ENCODE data around the gene EPHB6.
A peak's percentile ranks its signal among the peaks of the same experiment; 100 is the strongest.

EPHB6 gene, protein sequence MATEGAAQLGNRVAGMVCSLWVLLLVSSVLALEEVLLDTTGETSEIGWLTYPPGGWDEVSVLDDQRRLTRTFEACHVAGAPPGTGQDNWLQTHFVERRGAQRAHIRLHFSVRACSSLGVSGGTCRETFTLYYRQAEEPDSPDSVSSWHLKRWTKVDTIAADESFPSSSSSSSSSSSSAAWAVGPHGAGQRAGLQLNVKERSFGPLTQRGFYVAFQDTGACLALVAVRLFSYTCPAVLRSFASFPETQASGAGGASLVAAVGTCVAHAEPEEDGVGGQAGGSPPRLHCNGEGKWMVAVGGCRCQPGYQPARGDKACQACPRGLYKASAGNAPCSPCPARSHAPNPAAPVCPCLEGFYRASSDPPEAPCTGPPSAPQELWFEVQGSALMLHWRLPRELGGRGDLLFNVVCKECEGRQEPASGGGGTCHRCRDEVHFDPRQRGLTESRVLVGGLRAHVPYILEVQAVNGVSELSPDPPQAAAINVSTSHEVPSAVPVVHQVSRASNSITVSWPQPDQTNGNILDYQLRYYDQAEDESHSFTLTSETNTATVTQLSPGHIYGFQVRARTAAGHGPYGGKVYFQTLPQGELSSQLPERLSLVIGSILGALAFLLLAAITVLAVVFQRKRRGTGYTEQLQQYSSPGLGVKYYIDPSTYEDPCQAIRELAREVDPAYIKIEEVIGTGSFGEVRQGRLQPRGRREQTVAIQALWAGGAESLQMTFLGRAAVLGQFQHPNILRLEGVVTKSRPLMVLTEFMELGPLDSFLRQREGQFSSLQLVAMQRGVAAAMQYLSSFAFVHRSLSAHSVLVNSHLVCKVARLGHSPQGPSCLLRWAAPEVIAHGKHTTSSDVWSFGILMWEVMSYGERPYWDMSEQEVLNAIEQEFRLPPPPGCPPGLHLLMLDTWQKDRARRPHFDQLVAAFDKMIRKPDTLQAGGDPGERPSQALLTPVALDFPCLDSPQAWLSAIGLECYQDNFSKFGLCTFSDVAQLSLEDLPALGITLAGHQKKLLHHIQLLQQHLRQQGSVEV

DNA sequence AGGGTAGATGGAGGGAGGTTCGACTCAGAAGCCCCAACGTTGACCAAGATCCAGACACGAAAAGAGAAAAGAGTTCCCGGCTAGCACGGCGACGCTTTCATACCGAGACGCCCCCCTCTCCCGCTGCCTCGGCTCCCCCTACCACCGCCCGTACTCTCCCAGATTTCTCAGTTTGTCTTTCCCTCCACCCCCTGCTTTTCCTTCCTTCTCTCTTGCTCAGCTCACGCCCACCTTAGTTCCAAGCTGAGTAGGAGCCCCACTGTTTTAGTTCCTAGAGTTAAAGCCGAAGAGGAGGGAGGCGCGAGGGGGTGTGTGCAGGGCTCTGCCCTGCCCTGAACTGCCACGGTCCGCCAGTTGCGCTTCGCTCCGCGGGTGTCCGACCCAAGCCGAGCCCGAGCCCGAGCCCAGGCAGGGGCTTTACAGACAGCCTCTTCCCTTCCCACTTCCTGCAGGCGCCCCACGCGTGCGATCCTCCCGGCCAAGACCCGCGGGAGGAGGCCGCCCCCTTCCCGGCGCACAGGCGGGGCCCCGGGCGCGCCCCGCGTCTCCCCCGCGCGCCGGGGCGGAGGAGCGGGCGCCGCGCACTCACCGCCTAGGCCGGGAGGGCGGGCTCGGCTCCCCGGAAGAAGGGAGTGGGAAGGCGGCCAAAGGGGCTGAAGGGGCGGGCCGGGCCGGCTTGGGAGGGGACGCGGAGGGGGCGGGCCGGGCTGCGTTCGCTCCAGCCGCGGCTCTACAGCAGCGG is at the start of gene EPHB6:
TSS of gene EPHB6 (plus strand) at position 705 of the 742 bp plus-strand sequence. CDS start 8,152 bp downstream, outside the sequence.
- peak; percentile 78 for DNase-seq

DNA sequence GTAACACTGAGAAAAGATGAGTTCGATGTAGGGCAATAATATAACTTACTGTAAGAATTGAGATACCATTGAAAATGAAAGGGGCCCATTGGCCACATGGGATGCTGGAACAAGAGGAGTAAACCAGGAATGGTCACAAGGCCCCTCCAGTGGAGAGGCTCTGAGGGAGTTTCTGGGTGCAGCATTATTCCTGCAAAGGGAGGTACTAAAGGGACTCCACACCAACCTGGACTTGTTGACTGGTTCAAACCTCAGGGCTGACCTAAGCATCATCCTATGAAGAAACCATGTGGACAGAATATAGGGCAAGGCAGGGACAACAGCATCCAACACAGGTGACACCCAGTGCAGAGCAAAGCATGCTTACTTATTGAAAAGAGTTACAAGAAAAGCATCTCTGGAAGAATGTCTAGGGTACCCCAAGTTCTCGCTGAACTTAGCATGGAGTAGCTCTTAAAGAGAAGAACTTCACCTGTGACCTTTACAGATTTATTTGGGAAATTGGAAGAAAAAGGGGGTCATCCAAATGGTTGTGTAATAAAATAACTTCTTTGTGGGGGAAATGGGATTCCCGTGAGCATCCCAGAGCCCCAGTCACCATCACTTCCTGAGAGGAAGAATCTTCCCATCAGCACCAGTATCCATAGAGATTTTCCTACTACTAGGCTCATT is 49.4 kb upstream of the EPHB6 start:
- DNase-seq = peak; percentile 48

DNA sequence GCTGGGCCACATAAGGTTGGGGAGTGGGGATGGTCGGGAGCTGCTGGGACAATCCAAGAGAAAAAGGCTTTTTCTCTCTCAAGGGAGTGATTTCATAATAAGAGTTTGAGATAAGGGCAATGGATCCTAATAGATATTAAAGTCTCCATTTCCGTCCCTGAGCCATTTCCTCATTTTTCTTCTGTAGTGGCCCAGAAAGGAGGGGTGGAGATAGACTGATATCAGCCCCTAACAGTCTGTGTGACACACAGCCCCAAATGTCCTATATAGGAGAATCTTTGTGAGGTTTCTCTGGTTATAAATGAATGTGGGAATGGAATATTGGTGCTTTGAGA is 48.9 kb upstream of the EPHB6 start:
- DNase-seq = no peak

DNA sequence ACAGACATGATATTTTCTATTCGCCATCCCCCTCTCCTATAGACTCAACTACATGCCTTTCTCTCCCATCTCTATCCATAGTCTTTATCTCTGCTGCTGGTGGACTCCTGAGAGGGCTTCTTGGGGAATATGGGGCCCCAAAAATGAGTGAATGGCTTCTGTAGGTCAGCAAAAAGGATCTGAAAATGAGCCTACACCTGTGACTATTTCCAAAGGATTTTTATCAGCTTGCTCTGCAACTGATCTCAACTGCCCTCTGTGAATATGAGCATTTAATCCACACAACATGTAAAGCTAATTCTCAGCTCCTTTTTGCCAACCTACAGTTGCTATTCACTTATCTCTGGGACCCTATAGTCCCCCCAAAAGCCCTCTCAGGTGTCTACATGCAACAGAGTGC is 47.9 kb upstream of the EPHB6 start:
- no peak for DNase-seq

DNA sequence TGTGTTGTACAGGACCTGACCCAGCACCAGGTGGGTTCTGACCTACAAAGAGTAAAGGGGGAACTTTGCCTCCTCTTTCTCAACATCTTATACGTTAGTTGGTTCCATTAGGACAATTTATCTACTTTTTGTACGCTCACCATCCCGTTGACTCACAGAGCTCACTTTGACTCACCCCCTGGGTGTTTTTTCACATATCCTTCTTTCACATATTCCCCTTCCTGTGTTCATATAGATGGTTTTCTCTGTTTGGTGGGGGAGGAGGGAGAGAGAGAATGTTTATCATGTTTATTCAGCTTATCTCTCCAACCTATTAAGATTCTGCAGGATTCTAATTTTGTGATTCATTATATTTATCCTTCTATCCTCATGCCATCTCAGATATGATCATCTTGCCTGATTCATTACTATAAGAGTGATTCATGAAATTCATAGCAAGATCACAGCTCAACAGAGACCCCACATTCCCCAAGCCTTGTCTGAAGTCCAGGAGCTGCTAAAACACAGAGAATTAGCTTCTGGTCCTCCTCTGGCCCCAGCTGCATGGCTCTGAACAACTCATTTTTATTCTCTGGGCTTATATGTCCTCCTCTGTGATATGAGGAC is 46.9 kb upstream of the EPHB6 start:
- peak; percentile 64 for DNase-seq

DNA sequence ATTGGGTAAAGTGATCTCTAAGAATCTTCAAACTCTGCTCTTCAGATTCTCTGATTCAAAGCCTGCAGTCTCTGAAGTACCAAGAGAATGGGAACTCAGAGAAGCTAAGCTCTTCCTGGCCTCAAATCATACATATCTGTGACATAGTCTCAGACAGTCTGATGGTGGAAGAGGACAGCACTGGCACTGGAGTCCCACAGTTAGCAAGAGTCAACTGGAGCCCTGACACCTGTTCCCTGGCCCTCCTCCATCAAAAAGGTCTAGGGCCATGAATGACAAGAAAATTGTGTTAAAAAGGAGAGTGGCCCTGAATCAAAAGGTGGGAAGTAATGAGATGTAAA is 46.4 kb upstream of the EPHB6 start:
- no peak for DNase-seq

DNA sequence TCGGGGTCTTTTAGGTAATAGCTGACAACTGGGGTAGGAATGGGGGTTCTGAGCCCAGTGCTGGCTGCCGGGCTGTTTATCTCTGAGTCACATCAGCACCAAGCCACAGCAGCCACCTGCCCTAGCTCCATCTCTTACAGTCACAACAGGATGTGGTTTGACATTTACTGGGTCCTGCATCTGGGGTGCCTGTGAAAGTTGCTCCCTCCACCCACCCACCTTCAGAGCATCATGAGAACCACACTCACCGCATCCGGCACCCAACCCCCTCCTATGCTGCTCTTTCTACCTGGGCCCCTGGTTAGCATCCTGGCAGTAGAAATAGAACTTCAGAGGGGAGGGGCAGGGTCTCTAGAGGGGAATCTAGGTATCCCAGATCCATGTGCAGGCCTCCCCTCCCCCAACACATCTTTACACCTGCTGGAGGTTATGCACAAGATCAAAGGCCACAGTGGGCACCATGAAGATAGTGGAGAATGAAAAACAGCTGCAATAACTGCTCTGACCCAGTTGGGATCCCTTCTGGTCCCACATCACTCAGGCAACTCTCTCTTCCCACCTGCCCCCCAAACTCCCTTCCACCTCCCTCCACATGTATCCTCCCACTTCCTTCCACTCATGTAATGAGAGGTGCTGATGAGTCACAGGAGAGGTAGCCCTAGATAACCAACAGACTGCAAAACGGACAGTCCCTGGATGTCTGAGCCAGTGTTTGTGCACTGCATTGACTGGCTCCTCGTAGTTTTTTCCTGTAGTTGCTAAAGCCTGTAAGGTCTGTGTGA is 45.9 kb upstream of the EPHB6 start:
- peak; percentile 91 for DNase-seq

DNA sequence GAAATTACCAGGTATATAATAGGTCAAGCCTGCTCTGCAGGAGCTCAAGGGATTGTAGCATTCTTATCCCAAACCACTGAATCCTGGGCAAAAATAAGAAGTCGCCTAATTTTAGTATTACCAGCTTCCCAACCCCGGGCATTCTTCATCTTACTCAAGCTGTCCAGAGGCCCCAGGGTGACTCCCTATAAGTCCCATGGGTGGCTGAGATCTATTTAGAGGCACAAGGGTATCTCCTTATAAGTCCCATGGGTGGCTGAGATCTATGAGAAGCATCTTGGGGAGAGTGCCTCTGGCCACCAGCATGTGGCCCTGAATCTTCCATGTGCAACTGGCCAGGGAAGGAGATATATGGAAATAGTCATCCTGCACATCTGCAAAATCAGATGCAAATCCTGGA is 45.2 kb upstream of the EPHB6 start:
- peak; percentile 56 for DNase-seq

DNA sequence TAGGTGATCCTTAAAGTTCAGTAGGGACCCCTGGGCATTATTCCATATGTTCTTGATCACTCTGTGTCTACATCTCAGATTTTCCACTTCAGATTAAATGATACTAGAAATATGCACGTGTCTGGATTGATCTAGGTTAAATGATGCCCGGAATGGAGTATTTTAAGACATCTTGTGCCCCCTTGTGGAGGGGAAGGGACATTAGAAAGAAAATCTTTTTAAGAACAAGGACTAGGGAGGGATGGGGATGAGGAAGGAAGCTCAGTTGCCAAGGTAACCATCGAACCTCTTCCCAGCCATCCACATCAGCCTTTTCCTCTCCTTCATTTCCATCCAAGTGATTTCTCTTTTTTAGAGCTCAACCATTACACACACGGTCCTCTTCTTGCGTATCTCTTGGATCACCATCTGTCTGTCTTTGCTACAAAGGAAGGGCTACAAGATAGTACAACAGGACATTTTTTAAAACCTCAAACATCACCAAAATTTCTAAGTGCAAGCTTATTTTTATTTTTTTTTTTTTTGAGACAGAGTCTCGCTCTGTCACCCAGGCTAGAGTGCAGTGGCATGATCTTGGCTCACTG is 43.6 kb upstream of the EPHB6 start:
- DNase-seq = peak; percentile 54

DNA sequence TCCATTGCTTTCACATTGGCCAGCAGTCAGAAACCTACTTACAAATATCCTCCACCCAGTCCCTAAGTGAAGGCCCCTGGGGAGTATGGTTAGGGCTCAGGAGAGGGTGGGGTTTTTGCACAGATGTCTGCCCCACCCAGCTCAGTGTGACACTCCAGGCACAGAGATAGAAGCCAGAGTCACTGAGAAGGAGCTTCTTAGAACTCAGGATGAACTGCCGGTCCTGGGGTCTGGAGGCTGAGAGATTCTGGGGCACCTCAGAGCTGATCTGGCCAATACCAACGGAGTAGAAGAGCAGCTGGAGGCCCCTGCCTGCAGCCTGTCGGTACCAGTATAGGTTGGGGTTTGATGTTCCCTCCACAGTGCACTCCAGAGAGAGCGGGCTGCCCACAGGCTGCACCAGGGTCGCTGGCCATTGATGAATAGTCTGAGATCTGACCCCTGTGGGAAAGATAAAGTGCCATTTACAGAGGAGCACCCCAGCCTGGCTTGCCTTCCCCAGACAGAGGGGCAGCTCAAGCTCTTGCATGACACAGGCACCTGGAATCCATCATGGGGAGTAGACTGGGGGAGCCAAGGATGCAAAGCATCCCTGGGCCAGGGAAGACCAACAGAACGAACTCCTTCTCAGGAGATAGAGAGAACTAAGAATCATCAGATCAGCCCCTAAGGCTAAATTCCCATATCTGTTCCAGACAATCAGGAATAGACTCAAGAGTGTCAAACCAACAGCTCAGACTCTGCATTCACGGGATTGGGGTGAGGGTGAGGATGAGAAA is 42.2 kb upstream of the EPHB6 start:
- DNase-seq = peak; percentile 49

DNA sequence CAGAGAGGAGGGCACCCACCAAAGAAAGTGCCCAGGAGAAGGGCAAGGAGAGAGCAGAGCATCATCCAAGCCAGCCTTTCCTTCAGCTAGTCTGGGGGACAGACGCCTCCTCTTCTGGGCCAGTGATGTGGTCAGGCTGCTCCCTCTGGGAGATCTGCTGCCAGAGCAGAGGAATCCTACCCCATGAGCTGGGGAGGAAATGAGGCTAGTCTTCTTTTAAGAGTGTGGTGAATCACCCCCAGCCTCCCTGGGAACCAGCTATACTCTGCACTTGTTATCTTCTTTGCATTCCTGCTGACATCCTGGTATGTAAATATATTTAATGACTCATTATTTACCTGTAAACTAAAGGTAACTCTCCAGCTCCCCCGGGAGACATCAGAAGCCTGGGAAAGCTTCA is 41.6 kb upstream of the EPHB6 start:
- DNase-seq = peak; percentile 50

DNA sequence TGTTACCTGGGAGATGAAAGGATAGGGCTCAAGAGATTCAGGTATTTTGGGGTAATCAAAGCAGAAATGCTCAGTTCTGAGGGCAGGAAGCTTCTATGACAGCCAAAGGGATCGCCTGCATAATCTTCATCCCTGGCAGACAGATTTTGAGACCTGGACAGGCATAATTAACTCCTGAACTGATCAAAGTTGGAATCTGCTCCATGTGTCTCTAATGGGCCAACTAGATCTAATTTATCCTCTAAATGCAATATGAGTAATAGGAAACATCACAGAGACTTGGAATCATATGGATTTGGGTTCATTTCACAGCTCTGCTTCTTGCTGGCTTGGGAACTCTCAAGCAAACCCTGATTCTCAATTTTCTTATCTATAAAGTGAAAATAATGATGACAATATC is 41.2 kb upstream of the EPHB6 start:
- DNase-seq = no peak

DNA sequence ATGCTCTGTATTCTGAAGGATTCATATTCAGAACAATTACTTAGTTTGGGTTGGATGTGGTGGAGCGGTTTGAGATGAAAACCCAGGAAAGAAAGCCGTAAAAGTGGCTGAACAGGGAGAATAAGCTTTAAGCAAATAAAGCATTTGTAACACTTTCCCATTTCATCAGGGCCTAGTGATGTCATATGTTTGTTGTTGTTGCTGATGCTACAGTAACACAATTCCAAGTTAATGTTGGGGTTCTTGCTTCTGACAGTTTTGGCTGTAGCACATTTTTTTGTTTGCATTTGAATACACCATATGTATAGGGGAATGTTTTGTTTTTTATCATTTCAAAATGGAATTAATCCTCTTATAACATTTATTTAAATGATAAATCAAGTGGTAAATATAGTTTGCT is 40.4 kb upstream of the EPHB6 start:
- DNase-seq = no peak

DNA sequence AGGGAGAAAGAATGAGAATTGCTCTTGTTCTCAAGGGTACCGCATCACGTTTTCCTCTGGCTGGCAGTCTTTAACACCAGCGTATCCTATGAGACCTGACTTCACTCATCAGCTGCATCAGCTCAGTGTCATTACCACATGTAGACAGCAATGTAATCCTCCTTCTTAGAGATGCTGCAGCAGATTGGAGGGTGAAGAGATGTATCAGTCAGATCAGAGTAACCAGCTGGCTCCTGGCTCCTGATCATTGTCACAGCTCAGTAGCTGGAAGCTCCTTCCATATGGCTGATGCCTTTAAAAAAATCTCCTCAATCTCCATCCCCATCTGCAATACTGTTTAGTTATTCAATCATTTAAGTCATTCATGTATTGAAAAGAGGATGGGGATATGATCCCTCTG is 39.7 kb upstream of the EPHB6 start:
- DNase-seq = no peak

DNA sequence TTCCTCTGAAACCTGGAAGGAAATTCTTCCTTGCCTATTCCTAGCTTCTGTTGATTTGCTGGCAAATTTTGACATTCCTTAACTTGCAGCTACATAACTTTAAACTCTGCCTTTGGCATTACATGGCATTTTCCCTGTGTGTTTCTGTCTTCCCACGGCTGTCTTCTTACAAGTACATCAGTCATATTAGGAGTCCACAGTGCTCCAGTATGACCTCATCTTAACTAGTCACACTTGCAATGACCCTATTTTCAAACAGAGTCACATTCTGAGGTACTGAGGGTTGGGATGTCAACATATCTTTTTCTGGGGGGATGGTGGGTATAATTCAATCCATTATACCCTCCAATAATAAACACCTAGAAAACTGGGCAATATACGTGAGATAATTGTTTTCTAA is 37.4 kb upstream of the EPHB6 start:
- DNase-seq = no peak

DNA sequence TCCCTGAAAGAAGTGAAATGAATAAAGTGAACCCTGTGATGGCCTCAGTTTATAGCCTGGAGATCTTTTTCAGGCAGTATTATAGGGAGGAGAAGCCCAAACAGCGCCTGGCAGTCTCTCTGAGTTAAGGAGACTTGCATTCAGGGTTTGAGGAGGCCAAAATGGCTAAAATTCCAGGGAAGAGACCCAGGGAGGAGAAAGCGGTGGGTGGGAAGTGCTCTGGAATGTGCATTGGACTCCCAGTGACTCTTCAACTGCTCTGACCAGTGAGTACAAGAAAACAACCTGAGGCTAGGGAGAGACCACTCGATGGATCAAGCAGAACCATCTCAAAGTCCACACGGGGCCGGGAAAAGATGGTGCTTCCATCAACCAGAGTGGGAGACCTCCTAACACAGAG is 35.3 kb upstream of the EPHB6 start:
- no peak for DNase-seq

DNA sequence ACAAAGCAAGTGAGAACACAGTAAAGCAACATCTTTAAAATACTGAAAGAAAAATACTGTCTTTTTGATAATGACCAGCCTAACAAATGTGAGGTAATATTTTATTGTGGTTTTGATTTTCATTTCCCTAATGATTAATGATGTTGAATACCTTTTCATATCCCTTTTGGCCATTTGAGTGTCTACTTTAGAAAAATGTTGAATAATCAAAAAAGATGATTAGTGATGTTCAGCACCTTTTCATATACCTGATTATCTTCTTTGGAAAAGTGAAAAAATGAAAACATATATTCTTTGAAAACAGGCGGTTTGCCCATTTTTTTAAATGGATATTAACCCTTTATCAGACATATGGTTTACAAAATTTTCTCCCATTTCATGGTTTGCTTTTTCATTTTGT is 32.2 kb upstream of the EPHB6 start:
- DNase-seq = no peak

DNA sequence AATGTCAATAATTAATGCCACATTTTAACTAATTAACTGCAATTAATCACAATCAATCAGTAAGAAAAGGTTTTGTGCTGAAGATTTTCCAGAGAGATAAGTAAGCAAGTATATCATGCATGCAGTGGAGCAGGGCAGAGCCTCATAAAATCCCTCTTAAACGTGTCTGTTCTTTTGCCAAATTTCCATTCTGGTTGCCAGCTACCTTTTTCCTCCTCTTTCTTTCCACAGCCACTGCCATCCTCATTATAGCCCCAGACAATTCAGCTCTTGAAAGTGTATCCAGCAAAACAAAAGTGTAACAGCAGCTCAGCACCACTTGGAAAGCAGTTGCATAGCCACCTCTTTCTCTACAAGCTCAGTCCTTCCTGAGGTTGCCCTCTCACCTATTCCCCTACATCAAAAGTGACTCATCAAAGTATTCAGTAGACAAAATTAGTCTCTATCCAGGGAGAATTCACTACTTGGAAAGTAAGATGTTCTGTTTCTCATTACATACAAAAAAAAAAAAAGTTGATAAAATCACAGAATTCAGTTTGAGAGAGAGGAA is 26.9 kb upstream of the EPHB6 start:
- DNase-seq = no peak

DNA sequence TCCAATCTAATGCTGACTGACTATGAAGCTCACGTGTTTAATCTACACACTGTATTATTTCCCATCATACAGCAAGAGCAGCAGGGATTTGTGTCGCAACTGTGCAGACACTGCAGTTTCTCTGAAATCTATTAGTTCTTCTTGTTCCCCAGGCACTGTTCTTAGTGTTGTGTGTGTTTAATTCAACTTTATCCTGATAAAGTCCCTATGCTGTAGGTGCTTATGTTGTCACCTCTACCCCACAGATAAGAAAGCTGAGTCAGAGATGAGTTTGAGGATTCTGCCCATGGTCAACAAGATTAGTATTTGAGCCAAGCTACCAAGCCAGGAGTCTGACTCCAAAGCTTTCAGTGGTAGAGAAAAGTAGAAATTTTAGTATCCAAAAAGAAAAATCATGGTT is 22.5 kb upstream of the EPHB6 start:
- DNase-seq = no peak

All from activated CD8-positive, alpha-beta memory T cell treated with anti-CD3 and anti-CD28 coated beads, Interleukin-2, amount 50 U/mL, for 48 hours (primary cell).